Measurements from ENCODE around the gene FRMD3. TPM values are rescaled to one million over a fixed set of nuclear protein-coding genes. Genes with fewer than 3 reads are reported as not detected.

FRMD3 gene
- total and polyA plus RNA-seq, 7 donors = 5.9 to 27.4 (median 8.3) TPM

GRCh38 chr9:83340451-83340850, 197.8 kb downstream of the FRMD3 start:
- no peak overlapping the region for H3K4me3 ChIP-seq
- intact Hi-C loops (cut with DNase I) = no loop called here
- WGBS, 2 donors = 80 to 82% methylated on average over 3 of the region's 3 CpGs
- H3K36me3 ChIP-seq = no peaks in the 10 kb centered on the region
- H3K27ac ChIP-seq = no peak overlapping the region
- no peak for DNase-seq
- no peaks in the 10 kb centered on the region for H3K4me1 ChIP-seq
- TF ChIP-seq, protein P1, sequence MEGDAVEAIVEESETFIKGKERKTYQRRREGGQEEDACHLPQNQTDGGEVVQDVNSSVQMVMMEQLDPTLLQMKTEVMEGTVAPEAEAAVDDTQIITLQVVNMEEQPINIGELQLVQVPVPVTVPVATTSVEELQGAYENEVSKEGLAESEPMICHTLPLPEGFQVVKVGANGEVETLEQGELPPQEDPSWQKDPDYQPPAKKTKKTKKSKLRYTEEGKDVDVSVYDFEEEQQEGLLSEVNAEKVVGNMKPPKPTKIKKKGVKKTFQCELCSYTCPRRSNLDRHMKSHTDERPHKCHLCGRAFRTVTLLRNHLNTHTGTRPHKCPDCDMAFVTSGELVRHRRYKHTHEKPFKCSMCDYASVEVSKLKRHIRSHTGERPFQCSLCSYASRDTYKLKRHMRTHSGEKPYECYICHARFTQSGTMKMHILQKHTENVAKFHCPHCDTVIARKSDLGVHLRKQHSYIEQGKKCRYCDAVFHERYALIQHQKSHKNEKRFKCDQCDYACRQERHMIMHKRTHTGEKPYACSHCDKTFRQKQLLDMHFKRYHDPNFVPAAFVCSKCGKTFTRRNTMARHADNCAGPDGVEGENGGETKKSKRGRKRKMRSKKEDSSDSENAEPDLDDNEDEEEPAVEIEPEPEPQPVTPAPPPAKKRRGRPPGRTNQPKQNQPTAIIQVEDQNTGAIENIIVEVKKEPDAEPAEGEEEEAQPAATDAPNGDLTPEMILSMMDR (IDR thresholded peaks at IDR 0.05) = no peak
- TF ChIP-seq POLR2A (IDR thresholded peaks at IDR 0.05) (no peak), EP300 (IDR thresholded peaks at IDR 0.05) (no peak), POLR2AphosphoS5 (IDR thresholded peaks at IDR 0.05) (no peak)
- no peaks in the 10 kb centered on the region for H3K27me3 ChIP-seq
- no peaks in the 10 kb centered on the region for H3K9me3 ChIP-seq

- Histone ChIP-seq H3K27ac (no peak overlapping the region), H3K4me3 (no peak overlapping the region), H3K4me1 (no peaks in the 10 kb centered on the region), H3K27me3 (no peaks in the 10 kb centered on the region), H3K36me3 (no peaks in the 10 kb centered on the region), H3K9me3 (no peaks in the 10 kb centered on the region)
- DNase-seq = no peak
- intact Hi-C loops (cut with DNase I) = no loop called here
- TF ChIP-seq POLR2AphosphoS5 (IDR thresholded peaks at IDR 0.05) = no peak
- 93 to 100% methylated on average over 1 of the region's 1 CpG for WGBS, 2 donors
These were observed 198.8 kb downstream of the FRMD3 start for GRCh38 chr9:83339435-83339834.

DNA sequence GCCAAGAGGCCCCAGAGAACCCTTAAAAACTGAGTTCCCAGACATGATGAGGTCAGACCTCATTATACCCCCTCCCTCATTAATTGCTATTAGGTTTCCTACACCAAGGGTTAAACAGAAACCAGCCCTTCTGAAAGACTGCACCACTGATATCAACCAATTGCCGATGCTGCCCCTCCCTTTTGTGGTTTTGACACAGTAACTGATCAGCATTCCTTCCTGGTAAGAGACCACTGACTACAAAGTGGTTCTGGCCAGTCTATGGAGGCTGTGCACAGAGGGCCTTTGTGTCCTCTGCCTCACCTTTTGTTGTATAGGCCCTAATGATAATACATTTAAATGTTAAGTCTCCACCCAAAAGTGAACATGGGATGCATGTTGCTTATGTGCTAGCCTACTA, 201.5 kb downstream of the FRMD3 start:
- TF ChIP-seq POLR2AphosphoS5 (IDR thresholded peaks at IDR 0.05) (no peak), EP300 (IDR thresholded peaks at IDR 0.05) (no peak), POLR2A (IDR thresholded peaks at IDR 0.05) (no peak)
- TF ChIP-seq, protein P1 (IDR thresholded peaks at IDR 0.05) = no peak
- Histone ChIP-seq H3K27me3 (no peaks in the 10 kb centered on the region), H3K9me3 (no peaks in the 10 kb centered on the region), H3K4me1 (no peaks in the 10 kb centered on the region), H3K4me3 (no peak overlapping the region), H3K27ac (no peak overlapping the region), H3K36me3 (no peaks in the 10 kb centered on the region)
- 24 to 25% methylated on average over 1 of the region's 1 CpG for WGBS, 2 donors
- no peak for DNase-seq
- intact Hi-C loops (cut with DNase I) = no loop called here

DNA sequence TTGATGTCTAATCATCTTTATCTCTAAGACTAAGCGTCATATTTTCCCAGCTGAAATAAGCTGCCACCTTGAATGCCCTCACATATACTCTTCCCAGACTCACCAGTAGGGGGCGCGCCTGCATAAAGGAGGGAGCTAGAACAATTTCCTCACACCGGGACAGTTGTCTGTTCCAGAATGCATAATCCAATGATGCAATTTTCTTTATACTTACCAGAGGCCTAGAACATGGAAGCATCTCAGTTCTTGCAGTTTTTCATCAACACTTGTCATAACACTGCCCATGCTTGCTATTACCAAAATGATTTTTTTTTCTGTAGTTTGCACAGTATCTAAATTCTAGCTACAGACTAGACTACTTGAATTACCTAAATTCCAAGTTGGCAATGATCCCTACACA, 203.9 kb downstream of the FRMD3 start:
- no peaks in the 10 kb centered on the region for H3K4me1 ChIP-seq
- TF ChIP-seq POLR2AphosphoS5 (IDR thresholded peaks at IDR 0.05) = peak; percentile 11 to 44 (median 29)
- no peak for TF ChIP-seq POLR2A (IDR thresholded peaks at IDR 0.05)
- TF ChIP-seq EP300 (IDR thresholded peaks at IDR 0.05) = no peak
- TF ChIP-seq, protein P1 (IDR thresholded peaks at IDR 0.05) = peak; percentile 71 to 83 (median 76)
- H3K27me3 ChIP-seq = no peaks in the 10 kb centered on the region
- no peak overlapping the region for H3K27ac ChIP-seq
- WGBS, 2 donors = 2 to 6% methylated on average over 4 of the region's 4 CpGs
- peak; percentile 91 for DNase-seq
- H3K9me3 ChIP-seq = no peaks in the 10 kb centered on the region
- intact Hi-C loops (cut with DNase I) = loop anchor here (5.0 kb wide), 1 partner anchor 203 kb away; the partner anchor contains the start of gene FRMD3
- H3K36me3 ChIP-seq = no peaks in the 10 kb centered on the region
- no peak overlapping the region for H3K4me3 ChIP-seq

DNA sequence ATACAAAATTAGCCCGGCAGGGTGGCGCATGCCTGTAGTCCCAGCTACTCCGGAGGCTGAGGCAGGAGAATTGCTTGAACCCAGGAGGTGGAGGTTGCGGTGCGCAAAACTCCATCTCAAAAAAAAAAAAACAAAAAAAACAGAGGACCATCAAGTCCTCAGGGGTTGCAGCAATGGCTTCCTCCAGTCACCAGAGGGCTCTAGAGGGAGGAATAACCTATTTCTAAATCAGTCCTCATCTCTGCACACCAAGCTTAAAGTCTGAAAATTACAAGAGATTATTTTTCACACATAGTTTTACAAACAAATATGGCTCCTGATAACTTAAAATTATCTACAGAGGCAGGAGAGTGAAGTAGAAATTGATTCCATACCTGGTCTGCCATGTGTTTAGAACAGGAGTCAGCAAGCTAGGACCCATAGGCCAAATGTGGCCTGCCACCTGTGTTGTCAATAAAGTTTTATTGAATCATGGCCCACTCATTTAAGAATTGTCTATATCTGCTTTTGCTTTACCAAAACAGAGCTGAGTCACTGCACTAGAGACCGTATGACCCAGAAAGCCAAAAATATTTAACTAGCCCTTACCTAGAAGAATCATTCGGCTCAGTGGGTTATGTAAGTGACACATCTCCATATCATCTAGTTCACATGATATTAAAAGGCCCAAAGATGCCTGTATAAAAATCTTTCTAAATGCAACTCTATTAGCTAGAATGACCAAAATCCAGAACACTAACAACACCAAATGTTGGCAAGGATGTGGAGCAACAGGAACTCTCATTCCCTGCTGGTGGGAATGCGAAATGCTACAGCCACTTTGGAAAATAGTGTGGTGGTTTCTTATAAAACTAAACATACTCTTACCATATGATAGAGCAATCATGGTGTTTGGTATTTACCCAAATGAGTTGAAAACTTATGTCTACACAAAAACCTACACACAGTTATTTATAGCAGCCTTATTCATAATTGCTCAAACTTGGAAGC, 207.7 kb downstream of the FRMD3 start:
- Histone ChIP-seq H3K36me3 (no peaks in the 10 kb centered on the region), H3K27me3 (no peaks in the 10 kb centered on the region), H3K4me3 (no peak overlapping the region), H3K4me1 (no peaks in the 10 kb centered on the region), H3K27ac (no peak overlapping the region), H3K9me3 (no peaks in the 10 kb centered on the region)
- TF ChIP-seq, protein P1 (IDR thresholded peaks at IDR 0.05) = no peak
- no peak for TF ChIP-seq EP300 (IDR thresholded peaks at IDR 0.05)
- no peak for TF ChIP-seq POLR2AphosphoS5 (IDR thresholded peaks at IDR 0.05)
- no peak for TF ChIP-seq POLR2A (IDR thresholded peaks at IDR 0.05)
- DNase-seq = no peak
- WGBS, 2 donors = 96 to 97% methylated on average over 8 of the region's 8 CpGs
- intact Hi-C loops (cut with DNase I) = loop anchor here (5.0 kb wide), 1 partner anchor 207 kb away; the partner anchor contains the start of gene FRMD3
